HCT116 (cell line): ENCODE results near the gene FBXW8.

ENCODE experiments used
- CEBPB ChIP-seq: IDR thresholded peaks from 2 replicates; pipeline ENCODE4 v1.6.1; 2012; ENCODE audit warnings: low read depth
- ELF1 ChIP-seq: IDR thresholded peaks from 2 replicates; pipeline ENCODE4 v1.6.1; 2012; ENCODE audit warnings: low read depth, borderline replicate concordance
- EZH2 ChIP-seq: fragments of 200-600 bp; sonication (generic); IDR thresholded peaks from 2 replicates; pipeline ENCODE4 v1.6.1; 2017; ENCODE audit warnings: antibody characterized with exemption, mixed run types
- EZH2phosphoT487 ChIP-seq: fragments of 200-600 bp; IDR thresholded peaks from 2 replicates; pipeline ENCODE4 v1.6.1; 2018; ENCODE audit warnings: antibody characterized with exemption, borderline replicate concordance
- POLR2A ChIP-seq: IDR thresholded peaks from 2 replicates; pipeline ENCODE4 v1.7.0; 2011; ENCODE audit warnings: borderline replicate concordance; ENCODE audit not compliant: insufficient read depth, insufficient read length; ENCODE audit errors: extremely low read depth
- POLR2AphosphoS5 ChIP-seq: IDR thresholded peaks from 2 replicates; pipeline ENCODE4 v1.6.1; 2011; ENCODE audit warnings: mild to moderate bottlenecking, low read depth, low read length, moderate library complexity
- REST ChIP-seq: IDR thresholded peaks from 2 replicates; pipeline ENCODE4 v1.6.1; 2012; ENCODE audit warnings: low read depth
- SIN3A ChIP-seq: IDR thresholded peaks from 2 replicates; pipeline ENCODE4 v1.6.1; 2012; ENCODE audit warnings: low read depth
- SP1 ChIP-seq: IDR thresholded peaks from 2 replicates; pipeline ENCODE4 v1.6.1; 2012; ENCODE audit warnings: low read depth
- TCF7L2 ChIP-seq: IDR thresholded peaks from 2 replicates; pipeline ENCODE4 v1.7.0; 2011; ENCODE audit warnings: borderline replicate concordance, inconsistent platforms; ENCODE audit not compliant: insufficient read depth, insufficient read length; ENCODE audit errors: extremely low read depth
- TF ChIP-seq, protein P1 (sequence below), 3 experiments: fragments of 200-600 bp in 1 of 3; sonication (generic) in 1 of 3; IDR thresholded peaks in 2 of 3; conservative IDR thresholded peaks in 1 of 3; 2 replicates each; pipeline ENCODE4 v1.5.1; 2012 to 2017; ENCODE audit warnings: low read depth in 2 of 3, low read length in 2 of 3, antibody characterized with exemption in 1 of 3, borderline replicate concordance in 1 of 3, control low read depth in 1 of 3, mild to moderate bottlenecking in 1 of 3, mixed read lengths in 1 of 3, mixed run types in 1 of 3, moderate library complexity in 1 of 3; ENCODE audit not compliant: insufficient read depth in 1 of 3
- TF ChIP-seq, protein P2 (sequence below): IDR thresholded peaks from 2 replicates; pipeline ENCODE4 v1.6.1; 2012
- TF ChIP-seq, protein P3 (sequence below): IDR thresholded peaks from 2 replicates; pipeline ENCODE4 v1.6.1; 2012

GRCh38 chr12:116916122-116916521, 5.4 kb downstream of the FBXW8 start:
- TF ChIP-seq, protein P1, sequence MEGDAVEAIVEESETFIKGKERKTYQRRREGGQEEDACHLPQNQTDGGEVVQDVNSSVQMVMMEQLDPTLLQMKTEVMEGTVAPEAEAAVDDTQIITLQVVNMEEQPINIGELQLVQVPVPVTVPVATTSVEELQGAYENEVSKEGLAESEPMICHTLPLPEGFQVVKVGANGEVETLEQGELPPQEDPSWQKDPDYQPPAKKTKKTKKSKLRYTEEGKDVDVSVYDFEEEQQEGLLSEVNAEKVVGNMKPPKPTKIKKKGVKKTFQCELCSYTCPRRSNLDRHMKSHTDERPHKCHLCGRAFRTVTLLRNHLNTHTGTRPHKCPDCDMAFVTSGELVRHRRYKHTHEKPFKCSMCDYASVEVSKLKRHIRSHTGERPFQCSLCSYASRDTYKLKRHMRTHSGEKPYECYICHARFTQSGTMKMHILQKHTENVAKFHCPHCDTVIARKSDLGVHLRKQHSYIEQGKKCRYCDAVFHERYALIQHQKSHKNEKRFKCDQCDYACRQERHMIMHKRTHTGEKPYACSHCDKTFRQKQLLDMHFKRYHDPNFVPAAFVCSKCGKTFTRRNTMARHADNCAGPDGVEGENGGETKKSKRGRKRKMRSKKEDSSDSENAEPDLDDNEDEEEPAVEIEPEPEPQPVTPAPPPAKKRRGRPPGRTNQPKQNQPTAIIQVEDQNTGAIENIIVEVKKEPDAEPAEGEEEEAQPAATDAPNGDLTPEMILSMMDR (IDR thresholded peaks at IDR 0.05 in 2 of 3, conservative IDR thresholded peaks at IDR 0.05 in 1 of 3; ENCODE audit: borderline replicate concordance in 1 of 3, insufficient read depth in 1 of 3, low read depth in 2 of 3, low read length in 2 of 3): no peak
- no peak for TF ChIP-seq EZH2phosphoT487
- no peak for TF ChIP-seq POLR2A
- TF ChIP-seq, protein P2, sequence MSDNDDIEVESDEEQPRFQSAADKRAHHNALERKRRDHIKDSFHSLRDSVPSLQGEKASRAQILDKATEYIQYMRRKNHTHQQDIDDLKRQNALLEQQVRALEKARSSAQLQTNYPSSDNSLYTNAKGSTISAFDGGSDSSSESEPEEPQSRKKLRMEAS: no peak
- TF ChIP-seq POLR2AphosphoS5: peak; percentile 21; the same call in 1 of the 2 replicates
- TF ChIP-seq CEBPB: peak; percentile 39; the same call in 1 of the 2 replicates
- no peak for TF ChIP-seq ELF1
- TF ChIP-seq REST: no peak
- peak; percentile 77 for TF ChIP-seq SP1
- TF ChIP-seq SIN3A: peak; percentile 62; the same call in 1 of the 2 replicates
- TF ChIP-seq TCF7L2: no peak
- TF ChIP-seq EZH2: no peak
- TF ChIP-seq, protein P3, sequence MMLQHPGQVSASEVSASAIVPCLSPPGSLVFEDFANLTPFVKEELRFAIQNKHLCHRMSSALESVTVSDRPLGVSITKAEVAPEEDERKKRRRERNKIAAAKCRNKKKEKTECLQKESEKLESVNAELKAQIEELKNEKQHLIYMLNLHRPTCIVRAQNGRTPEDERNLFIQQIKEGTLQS: peak; percentile 8; the same call in 1 of the 2 replicates
